HFFc6 (cell line): ENCODE data around the gene CLCN6. TPM values are rescaled to one million over a fixed set of nuclear protein-coding genes. Genes with fewer than 3 reads are reported as not detected.

Source experiments
- DNase-seq: peaks from one replicate; pipeline ENCODE4 v3.0.0-alpha.2; 2018
- H3K27ac Mint-ChIP-seq: 2 replicates; pipeline ENCODE4 v1.8.0; 2020; ENCODE audit warnings: mild to moderate bottlenecking, mixed read lengths
- H3K27me3 Mint-ChIP-seq: 2 replicates; pipeline ENCODE4 v1.8.0; 2021; ENCODE audit warnings: mild to moderate bottlenecking, moderate library complexity, mixed read lengths; ENCODE audit not compliant: insufficient read depth
- H3K36me3 Mint-ChIP-seq: 2 replicates; pipeline ENCODE4 v1.8.0; 2021; ENCODE audit warnings: low read depth, mixed read lengths
- H3K4me1 Mint-ChIP-seq: 2 replicates; pipeline ENCODE4 v1.8.0; 2020; ENCODE audit warnings: low read depth, mixed read lengths
- H3K4me3 Mint-ChIP-seq: 2 replicates; pipeline ENCODE4 v1.8.0; 2020; ENCODE audit warnings: mild to moderate bottlenecking, moderate library complexity, mixed read lengths
- H3K9me3 Mint-ChIP-seq: 2 replicates; pipeline ENCODE4 v1.8.0; 2020; ENCODE audit warnings: mild to moderate bottlenecking, mixed read lengths
- CTCF ChIP-seq: fragments of 200-600 bp; sonication (generic); IDR thresholded peaks from 2 replicates; pipeline ENCODE4 v1.5.0; 2021; ENCODE audit warnings: antibody characterized with exemption, mild to moderate bottlenecking
- total RNA-seq, 6 experiments: library from RNA; stranded (reverse); fragmentation: NEBNext Ultra II Directional; extraction: Animal tissue kit (Norgen Biotek cat#: 25700); gene quantifications; 2 replicates in 1 of 6; 3 replicates in 5 of 6; pipeline ENCODE4 v1.2.3, GENCODE V29; 2021

The CLCN6 gene
- total RNA-seq, 6 experiments from 2014 or later = 6.2 to 8.3 (median 7.9) TPM

- TF ChIP-seq CTCF = no peak
- Mint-ChIP-seq H3K9me3 (no peaks in the 10 kb centered on the region), H3K4me1 (no peaks in the 10 kb centered on the region), H3K27me3 (peaks cover 59% of the 10 kb centered on the region), H3K4me3 (no peak overlapping the region), H3K27ac (no peak overlapping the region), H3K36me3 (no peaks in the 10 kb centered on the region)
- DNase-seq = no peak
Observed at GRCh38 chr1:11873395-11874257, 67.6 kb downstream of the CLCN6 start.

- no peaks in the 10 kb centered on the region for H3K9me3 Mint-ChIP-seq
- H3K4me3 Mint-ChIP-seq = no peak overlapping the region
- H3K36me3 Mint-ChIP-seq = no peaks in the 10 kb centered on the region
- peaks cover 56% of the 10 kb centered on the region for H3K27me3 Mint-ChIP-seq
- no peak for DNase-seq
- H3K27ac Mint-ChIP-seq = no peak overlapping the region
- no peaks in the 10 kb centered on the region for H3K4me1 Mint-ChIP-seq
- no peak for TF ChIP-seq CTCF
Observed at GRCh38 chr1:11874258-11874562, 68.2 kb downstream of the CLCN6 start.

GRCh38 chr1:11874624-11875023, 68.6 kb downstream of the CLCN6 start:
- no peak for DNase-seq
- H3K9me3 Mint-ChIP-seq = no peaks in the 10 kb centered on the region
- no peak overlapping the region for H3K4me3 Mint-ChIP-seq
- no peaks in the 10 kb centered on the region for H3K4me1 Mint-ChIP-seq
- H3K36me3 Mint-ChIP-seq = no peaks in the 10 kb centered on the region
- H3K27me3 Mint-ChIP-seq = peaks cover 55% of the 10 kb centered on the region
- no peak overlapping the region for H3K27ac Mint-ChIP-seq
- no peak for TF ChIP-seq CTCF

GRCh38 chr1:11875094-11875493, 69.1 kb downstream of the CLCN6 start:
- no peaks in the 10 kb centered on the region for H3K4me1 Mint-ChIP-seq
- no peak overlapping the region for H3K4me3 Mint-ChIP-seq
- H3K36me3 Mint-ChIP-seq = no peaks in the 10 kb centered on the region
- no peaks in the 10 kb centered on the region for H3K9me3 Mint-ChIP-seq
- H3K27ac Mint-ChIP-seq = no peak overlapping the region
- peaks cover 51% of the 10 kb centered on the region for H3K27me3 Mint-ChIP-seq
- TF ChIP-seq CTCF = peak; percentile 18; the same call in 1 of the 2 replicates
- DNase-seq = no peak

GRCh38 chr1:11877074-11877473, 71.1 kb downstream of the CLCN6 start:
- H3K4me3 Mint-ChIP-seq = no peak overlapping the region
- no peaks in the 10 kb centered on the region for H3K4me1 Mint-ChIP-seq
- no peak for TF ChIP-seq CTCF
- no peak overlapping the region for H3K27ac Mint-ChIP-seq
- H3K27me3 Mint-ChIP-seq = peaks cover 47% of the 10 kb centered on the region
- 0 out of 2 replicates have a peak, but pooled peaks cover 2% of the 10 kb centered on the region for H3K9me3 Mint-ChIP-seq
- DNase-seq = no peak
- no peaks in the 10 kb centered on the region for H3K36me3 Mint-ChIP-seq
